NCI-H226 (cell line): ENCODE data around the gene COBL.

ENCODE experiments used
- DNase-seq: peaks from one replicate; pipeline ENCODE4 v3.0.0-alpha.2; 2015

The COBL gene

DNA sequence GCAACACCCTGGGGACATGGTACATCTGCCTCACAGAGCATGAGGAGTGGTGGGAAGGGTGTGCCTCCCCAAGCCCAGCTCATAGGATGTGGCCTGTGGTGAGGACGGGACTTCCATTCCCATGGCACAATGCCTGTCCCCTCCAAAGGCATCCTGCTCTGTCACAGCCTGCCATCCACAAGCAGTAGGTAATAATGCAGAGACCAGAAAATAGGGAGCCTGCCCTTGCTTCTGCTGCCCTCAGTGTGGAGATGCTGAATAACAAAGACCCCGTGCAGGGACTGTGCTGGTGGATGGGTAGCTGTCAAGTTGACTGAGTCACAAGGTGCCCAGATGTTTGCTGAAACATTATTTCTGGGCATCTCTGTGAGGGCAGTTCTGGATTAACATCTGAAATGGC is 334.0 kb downstream of the COBL start:
- no peak for DNase-seq

- DNase-seq, result no peak
Observed at GRCh38 chr7:50981743-50982142, 334.9 kb downstream of the COBL start.

DNA sequence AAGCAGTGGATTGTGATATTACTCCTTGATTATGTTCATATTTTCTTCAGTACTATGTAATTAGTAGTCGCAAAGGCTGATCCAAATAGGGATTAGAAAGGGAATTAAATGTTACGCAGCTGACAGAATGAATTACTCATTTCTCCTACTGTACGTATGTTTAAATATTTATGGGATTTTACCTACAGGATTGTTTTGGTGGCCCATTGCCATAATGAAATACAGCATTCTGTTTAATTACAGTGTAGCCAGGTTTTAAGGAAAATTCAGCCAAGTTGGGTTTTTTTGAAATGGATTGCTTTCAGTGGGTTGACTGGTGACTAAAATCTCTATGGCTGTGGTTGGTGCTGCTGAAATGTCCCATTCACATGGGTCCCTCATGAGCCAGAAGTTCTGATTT is 336.2 kb downstream of the COBL start:
- no peak for DNase-seq

DNA sequence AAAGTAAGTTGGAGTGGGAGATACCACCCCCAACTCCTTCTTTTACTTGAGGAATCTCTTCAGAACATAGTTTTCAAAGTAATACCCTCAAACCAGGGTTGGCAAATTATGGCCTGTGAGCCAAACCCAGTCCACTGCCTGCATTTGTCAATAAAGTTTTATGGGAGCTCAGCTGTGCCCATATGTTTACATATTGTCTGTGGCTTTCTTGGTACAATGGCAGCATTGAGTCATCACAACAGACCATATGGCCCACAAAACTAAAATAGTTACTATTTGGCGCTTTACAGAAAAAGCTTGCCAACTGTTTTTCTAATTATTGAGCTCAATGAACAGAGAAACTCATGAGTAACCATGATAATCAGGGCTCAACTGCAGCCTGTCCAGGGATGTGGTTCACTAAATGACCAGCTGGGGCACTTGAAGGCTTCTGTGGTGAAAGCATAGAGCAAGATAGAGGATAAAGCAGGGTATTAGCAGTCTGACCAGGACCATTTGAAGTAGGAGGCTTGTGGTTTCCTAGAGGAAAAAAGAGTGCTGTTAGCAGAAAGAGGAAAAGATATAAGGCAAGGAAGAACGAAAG is 337.9 kb downstream of the COBL start:
- DNase-seq, result no peak

- DNase-seq, result no peak
Observed at GRCh38 chr7:50977421-50977820, 339.2 kb downstream of the COBL start.

GRCh38 chr7:50976064-50976463 is 340.5 kb downstream of the COBL start:
- no peak for DNase-seq

DNA sequence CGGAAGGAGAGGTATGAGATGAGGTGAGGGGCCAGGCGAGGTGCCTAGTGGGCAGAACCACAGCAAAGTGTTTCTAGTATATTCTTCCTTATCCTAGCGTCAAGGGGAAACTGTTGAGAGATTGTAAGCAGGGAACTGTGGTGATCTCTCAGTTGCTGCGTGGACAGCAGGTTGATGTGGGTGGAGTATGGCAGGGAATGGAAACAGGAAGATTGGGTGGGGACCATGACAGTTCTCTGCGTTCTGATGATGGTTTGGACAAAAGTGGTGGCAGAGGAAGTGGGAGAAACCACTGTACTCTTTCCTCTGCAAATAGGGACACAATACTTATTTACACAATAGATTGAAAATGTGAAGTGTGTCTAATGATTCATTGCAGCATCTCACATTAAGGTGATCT is 342.4 kb downstream of the COBL start:
- no peak for DNase-seq

DNA sequence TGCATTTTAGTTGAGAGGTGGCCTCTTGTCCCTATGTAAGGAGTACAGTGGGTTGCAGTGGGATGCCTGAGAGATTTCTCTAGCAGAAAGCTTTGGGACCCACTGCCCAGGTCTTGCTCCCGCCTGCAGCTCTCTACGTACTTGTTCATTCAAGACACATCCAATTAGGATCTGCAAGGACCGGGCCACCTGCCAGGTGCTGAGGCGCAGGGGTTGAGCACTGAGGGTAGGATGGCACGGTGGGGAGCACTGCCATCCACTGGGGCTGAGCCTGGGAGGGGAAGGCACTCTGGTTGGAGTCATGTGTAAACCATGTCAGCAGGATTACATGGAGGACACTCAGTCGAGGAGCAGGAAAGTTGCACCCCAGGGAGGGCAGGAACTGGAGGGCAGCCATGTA is 342.8 kb downstream of the COBL start:
- DNase-seq, result no peak

DNA sequence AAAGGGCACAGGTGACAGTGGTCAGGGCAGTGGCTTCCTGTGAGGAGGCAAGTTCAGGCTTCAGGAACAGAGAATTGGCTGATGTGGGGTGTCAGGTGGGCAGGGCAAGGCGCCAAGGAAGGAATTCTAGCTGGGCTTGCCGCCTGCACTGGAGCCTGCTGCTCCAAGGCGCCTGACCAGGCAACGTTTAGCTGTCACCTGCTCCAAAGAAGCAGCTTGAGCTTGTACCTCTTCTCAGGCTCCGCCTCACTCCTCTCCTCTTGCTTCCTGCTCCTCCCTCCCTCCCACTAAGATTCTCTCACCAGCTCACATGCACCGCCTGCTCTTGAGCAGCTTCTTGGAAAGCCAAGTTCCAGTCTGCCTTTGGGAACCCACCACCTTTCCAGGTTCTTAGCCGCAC is 346.5 kb downstream of the COBL start:
- no peak for DNase-seq
